ENCODE results near the gene NEU3. TPM values are rescaled to one million over a fixed set of nuclear protein-coding genes. Genes with fewer than 3 reads are reported as not detected.
A peak's percentile ranks its signal among the peaks of the same experiment; 100 is the strongest.

NEU3 gene
- polyA plus RNA-seq, 1 donor, result 17.1 TPM

- H3K4me3 ChIP-seq (ENCODE audit: low read length), result no peak overlapping the region
- no peaks in the 10 kb centered on the region for H3K9me3 ChIP-seq (ENCODE audit: control insufficient read depth, low read depth, low read length)
- no peak overlapping the region for H3K27ac ChIP-seq (ENCODE audit: low read length)
- peaks cover 9% of the 10 kb centered on the region for H3K4me1 ChIP-seq (ENCODE audit: control insufficient read depth, insufficient read depth, low read length)
- WGBS (ENCODE audit: insufficient coverage, low lambda C conversion rate), result no CpG with 5 or more reads among the region's 1 CpG
- no peaks in the 10 kb centered on the region for H3K36me3 ChIP-seq (ENCODE audit: control insufficient read depth, insufficient read depth, low read length)
- DNase-seq, result no peak
- no peaks in the 10 kb centered on the region for H3K27me3 ChIP-seq (ENCODE audit: control insufficient read depth, insufficient read depth, low read length)
These were observed 36.8 kb downstream of the NEU3 start for GRCh38 chr11:75025561-75025960.

- Histone ChIP-seq H3K27me3 (ENCODE audit: control insufficient read depth, insufficient read depth, low read length) (no peaks in the 10 kb centered on the region), H3K4me3 (ENCODE audit: low read length) (no peak overlapping the region), H3K36me3 (ENCODE audit: control insufficient read depth, insufficient read depth, low read length) (no peaks in the 10 kb centered on the region), H3K4me1 (ENCODE audit: control insufficient read depth, insufficient read depth, low read length) (peaks cover 23% of the 10 kb centered on the region), H3K27ac (ENCODE audit: low read length) (no peak overlapping the region), H3K9me3 (ENCODE audit: control insufficient read depth, low read depth, low read length) (no peaks in the 10 kb centered on the region)
- DNase-seq, result no peak
These were observed 39.6 kb downstream of the NEU3 start for GRCh38 chr11:75028321-75028720.

- Histone ChIP-seq H3K36me3 (ENCODE audit: control insufficient read depth, insufficient read depth, low read length) (no peaks in the 10 kb centered on the region), H3K27me3 (ENCODE audit: control insufficient read depth, insufficient read depth, low read length) (no peaks in the 10 kb centered on the region), H3K4me1 (ENCODE audit: control insufficient read depth, insufficient read depth, low read length) (peaks cover 27% of the 10 kb centered on the region), H3K4me3 (ENCODE audit: low read length) (no peak overlapping the region), H3K9me3 (ENCODE audit: control insufficient read depth, low read depth, low read length) (no peaks in the 10 kb centered on the region), H3K27ac (ENCODE audit: low read length) (no peak overlapping the region)
- no peak for DNase-seq
- WGBS (ENCODE audit: insufficient coverage, low lambda C conversion rate), result 0% methylated on average over 1 of the region's 2 CpGs
These were observed 40.0 kb downstream of the NEU3 start for GRCh38 chr11:75028724-75029123.

GRCh38 chr11:75029836-75030631, 41.3 kb downstream of the NEU3 start:
- H3K4me1 ChIP-seq (ENCODE audit: control insufficient read depth, insufficient read depth, low read length), result peaks cover 34% of the 10 kb centered on the region
- H3K36me3 ChIP-seq (ENCODE audit: control insufficient read depth, insufficient read depth, low read length), result no peaks in the 10 kb centered on the region
- no peaks in the 10 kb centered on the region for H3K27me3 ChIP-seq (ENCODE audit: control insufficient read depth, insufficient read depth, low read length)
- H3K9me3 ChIP-seq (ENCODE audit: control insufficient read depth, low read depth, low read length), result no peaks in the 10 kb centered on the region
- no peak for DNase-seq
- no CpG with 5 or more reads among the region's 6 CpGs for WGBS (ENCODE audit: insufficient coverage, low lambda C conversion rate)
- peak overlapping the region; percentile 79 for H3K27ac ChIP-seq (ENCODE audit: low read length)
- H3K4me3 ChIP-seq (ENCODE audit: low read length), result no peak overlapping the region

- no CpG with 5 or more reads among the region's 4 CpGs for WGBS (ENCODE audit: insufficient coverage, low lambda C conversion rate)
- no peak overlapping the region for H3K4me3 ChIP-seq (ENCODE audit: low read length)
- H3K36me3 ChIP-seq (ENCODE audit: control insufficient read depth, insufficient read depth, low read length), result no peaks in the 10 kb centered on the region
- peaks cover 44% of the 10 kb centered on the region for H3K4me1 ChIP-seq (ENCODE audit: control insufficient read depth, insufficient read depth, low read length)
- peak overlapping the region; percentile 79 for H3K27ac ChIP-seq (ENCODE audit: low read length)
- peak; percentile 84 to 89 for DNase-seq
- no peaks in the 10 kb centered on the region for H3K9me3 ChIP-seq (ENCODE audit: control insufficient read depth, low read depth, low read length)
- H3K27me3 ChIP-seq (ENCODE audit: control insufficient read depth, insufficient read depth, low read length), result no peaks in the 10 kb centered on the region
These were observed 42.6 kb downstream of the NEU3 start for GRCh38 chr11:75031224-75031753.

- no CpG with 5 or more reads among the region's 8 CpGs for WGBS (ENCODE audit: insufficient coverage, low lambda C conversion rate)
- H3K27me3 ChIP-seq (ENCODE audit: control insufficient read depth, insufficient read depth, low read length), result no peaks in the 10 kb centered on the region
- DNase-seq, result peak; percentile 68 to 77
- peaks cover 44% of the 10 kb centered on the region for H3K4me1 ChIP-seq (ENCODE audit: control insufficient read depth, insufficient read depth, low read length)
- peak overlapping the region; percentile 79 for H3K27ac ChIP-seq (ENCODE audit: low read length)
- H3K9me3 ChIP-seq (ENCODE audit: control insufficient read depth, low read depth, low read length), result no peaks in the 10 kb centered on the region
- H3K36me3 ChIP-seq (ENCODE audit: control insufficient read depth, insufficient read depth, low read length), result no peaks in the 10 kb centered on the region
- H3K4me3 ChIP-seq (ENCODE audit: low read length), result no peak overlapping the region
These were observed 43.2 kb downstream of the NEU3 start for GRCh38 chr11:75031771-75032549.

GRCh38 chr11:75032550-75032935, 43.8 kb downstream of the NEU3 start:
- peaks cover 47% of the 10 kb centered on the region for H3K4me1 ChIP-seq (ENCODE audit: control insufficient read depth, insufficient read depth, low read length)
- H3K27ac ChIP-seq (ENCODE audit: low read length), result no peak overlapping the region
- DNase-seq, result no peak
- no peaks in the 10 kb centered on the region for H3K36me3 ChIP-seq (ENCODE audit: control insufficient read depth, insufficient read depth, low read length)
- no peaks in the 10 kb centered on the region for H3K27me3 ChIP-seq (ENCODE audit: control insufficient read depth, insufficient read depth, low read length)
- H3K9me3 ChIP-seq (ENCODE audit: control insufficient read depth, low read depth, low read length), result no peaks in the 10 kb centered on the region
- WGBS (ENCODE audit: insufficient coverage, low lambda C conversion rate), result no CpG with 5 or more reads among the region's 3 CpGs
- no peak overlapping the region for H3K4me3 ChIP-seq (ENCODE audit: low read length)

GRCh38 chr11:75033916-75034315, 45.2 kb downstream of the NEU3 start:
- H3K27ac ChIP-seq (ENCODE audit: low read length), result no peak overlapping the region
- WGBS (ENCODE audit: insufficient coverage, low lambda C conversion rate), result no CpG with 5 or more reads among the region's 3 CpGs
- H3K4me1 ChIP-seq (ENCODE audit: control insufficient read depth, insufficient read depth, low read length), result peaks cover 47% of the 10 kb centered on the region

GRCh38 chr11:75035256-75035655, 46.5 kb downstream of the NEU3 start:
- peak overlapping the region; percentile 69 for H3K27ac ChIP-seq (ENCODE audit: low read length)
- no peak for DNase-seq
- no peaks in the 10 kb centered on the region for H3K9me3 ChIP-seq (ENCODE audit: control insufficient read depth, low read depth, low read length)
- peaks cover 50% of the 10 kb centered on the region for H3K4me1 ChIP-seq (ENCODE audit: control insufficient read depth, insufficient read depth, low read length)
- WGBS (ENCODE audit: insufficient coverage, low lambda C conversion rate), result 80% methylated on average over 1 of the region's 5 CpGs
- no peak overlapping the region for H3K4me3 ChIP-seq (ENCODE audit: low read length)
- no peaks in the 10 kb centered on the region for H3K36me3 ChIP-seq (ENCODE audit: control insufficient read depth, insufficient read depth, low read length)
- H3K27me3 ChIP-seq (ENCODE audit: control insufficient read depth, insufficient read depth, low read length), result no peaks in the 10 kb centered on the region

More at GRCh38 chr11:75033916-75034315, 45.2 kb downstream of the NEU3 start:
- Histone ChIP-seq H3K27me3 (ENCODE audit: control insufficient read depth, insufficient read depth, low read length) (no peaks in the 10 kb centered on the region), H3K36me3 (ENCODE audit: control insufficient read depth, insufficient read depth, low read length) (no peaks in the 10 kb centered on the region), H3K9me3 (ENCODE audit: control insufficient read depth, low read depth, low read length) (no peaks in the 10 kb centered on the region), H3K4me3 (ENCODE audit: low read length) (no peak overlapping the region)
- DNase-seq, result no peak

GRCh38 chr11:75035911-75036565, 47.3 kb downstream of the NEU3 start:
- WGBS (ENCODE audit: insufficient coverage, low lambda C conversion rate), result no CpG with 5 or more reads among the region's 3 CpGs
- peaks cover 49% of the 10 kb centered on the region for H3K4me1 ChIP-seq (ENCODE audit: control insufficient read depth, insufficient read depth, low read length)
- peak overlapping the region; percentile 69 for H3K27ac ChIP-seq (ENCODE audit: low read length)

More at GRCh38 chr11:75035911-75036565, 47.3 kb downstream of the NEU3 start:
- no peak overlapping the region for H3K4me3 ChIP-seq (ENCODE audit: low read length)
- H3K36me3 ChIP-seq (ENCODE audit: control insufficient read depth, insufficient read depth, low read length), result no peaks in the 10 kb centered on the region
- no peaks in the 10 kb centered on the region for H3K27me3 ChIP-seq (ENCODE audit: control insufficient read depth, insufficient read depth, low read length)
- DNase-seq, result peak; percentile 82 to 91
- H3K9me3 ChIP-seq (ENCODE audit: control insufficient read depth, low read depth, low read length), result no peaks in the 10 kb centered on the region
